HG03175 (cell line): ENCODE measurements around the gene NSMCE1.
"Not testable (repeated sequence)": the region's sequence is repeated elsewhere in the genome, so short reads cannot be mapped to it uniquely, and the experiment has no call there.

Experiments
- ATAC-seq: cut with Tn5 transposase; IDR thresholded peaks from one replicate; pipeline ENCODE4 v1.9.1; 2021; ENCODE audit warnings: mild to moderate bottlenecking, moderate library complexity; ENCODE audit not compliant: unreplicated experiment

Gene NSMCE1

GRCh38 chr16:27303256-27304100, 34.9 kb upstream of the NSMCE1 start:
- no peak for ATAC-seq

DNA sequence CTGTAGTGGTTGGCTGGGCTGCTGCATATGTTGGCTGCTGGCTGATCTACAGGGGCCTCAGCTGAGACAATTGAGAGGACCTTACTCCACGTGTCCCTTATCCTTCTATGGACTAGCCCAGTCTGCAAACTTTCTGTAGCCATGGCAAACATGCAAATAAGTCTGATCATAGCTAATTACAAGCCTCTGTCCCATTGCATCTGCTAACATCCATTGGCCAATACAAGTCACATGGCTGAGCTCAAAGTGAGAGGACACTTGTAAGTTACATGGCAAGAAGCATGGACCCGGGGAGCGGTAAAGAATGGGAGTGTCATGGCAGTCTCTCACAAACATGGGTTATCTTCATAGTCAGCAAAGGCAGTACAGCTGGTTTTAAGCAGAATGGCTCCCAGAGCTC, 33.6 kb upstream of the NSMCE1 start:
- ATAC-seq = no peak

GRCh38 chr16:27301236-27301861, 32.8 kb upstream of the NSMCE1 start:
- ATAC-seq = no peak

DNA sequence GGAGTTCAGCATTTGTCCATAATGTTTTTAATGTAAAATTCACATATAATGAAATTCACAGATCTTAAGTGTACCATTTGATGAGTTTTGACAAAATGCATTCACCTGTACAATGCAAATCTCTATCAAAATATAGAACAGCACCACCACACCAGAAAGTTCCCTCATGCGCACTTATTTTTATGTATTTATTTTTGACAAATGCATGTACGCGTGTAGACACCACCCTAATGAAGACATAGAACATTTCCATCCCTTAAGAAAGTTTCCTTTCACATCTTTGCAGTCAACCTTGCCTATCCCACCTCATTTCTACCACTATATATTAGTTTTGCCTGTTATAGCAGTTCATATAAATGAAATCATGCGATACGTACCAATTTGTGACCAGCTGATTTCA, 29.6 kb upstream of the NSMCE1 start:
- ATAC-seq = no peak

- ATAC-seq = no peak
Measured at GRCh38 chr16:27293343-27293742, 24.8 kb upstream of the NSMCE1 start.

DNA sequence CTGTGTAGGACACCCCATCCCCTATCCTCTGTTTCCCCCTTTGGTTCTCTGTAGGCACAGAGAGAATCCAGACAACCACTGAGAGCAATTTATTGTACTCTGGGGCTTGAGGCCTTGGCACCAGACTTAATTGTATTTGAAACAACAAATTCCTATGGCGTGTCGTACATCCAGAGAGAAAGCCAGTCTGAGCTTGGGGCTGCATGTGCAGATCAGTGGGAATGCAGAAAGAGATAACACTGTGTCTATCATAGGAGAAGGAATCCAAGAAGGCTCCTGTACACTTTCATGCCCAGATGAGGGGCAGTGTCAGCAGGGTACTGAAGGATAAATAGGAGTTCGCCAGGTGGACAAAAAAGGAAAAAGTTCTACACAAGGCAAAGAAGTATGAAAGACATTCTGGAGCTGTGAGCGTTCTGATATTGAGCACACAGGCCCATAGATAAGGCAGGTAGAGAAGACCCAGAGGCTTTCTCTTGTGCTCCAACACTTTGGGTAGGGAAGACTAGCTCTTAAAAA, 23.2 kb upstream of the NSMCE1 start:
- no peak for ATAC-seq

DNA sequence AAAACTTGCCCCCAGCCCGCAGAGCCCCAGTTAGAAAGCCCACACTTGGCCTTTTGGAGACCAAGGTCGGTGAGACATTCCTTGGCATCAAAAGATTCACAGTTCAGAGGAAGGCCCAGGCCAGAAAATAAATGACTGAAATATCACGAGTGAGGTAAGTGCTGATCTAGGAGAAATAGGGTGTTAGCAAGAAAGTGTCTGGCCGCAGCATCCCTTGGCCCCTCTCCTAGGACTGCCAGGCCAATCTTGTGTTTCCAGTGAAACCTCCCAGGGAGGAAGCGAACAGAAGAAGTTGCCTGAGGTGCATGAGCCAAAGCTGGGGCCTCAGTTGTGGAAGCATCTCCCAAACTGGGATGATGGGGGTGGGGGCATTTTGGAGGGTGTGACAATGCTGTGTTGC, 22.5 kb upstream of the NSMCE1 start:
- no peak for ATAC-seq

GRCh38 chr16:27290562-27290961, 22.0 kb upstream of the NSMCE1 start:
- no peak for ATAC-seq

- ATAC-seq = no peak
Measured at GRCh38 chr16:27289669-27290068, 21.1 kb upstream of the NSMCE1 start.

GRCh38 chr16:27288313-27288712, 19.7 kb upstream of the NSMCE1 start:
- ATAC-seq = not testable (repeated sequence)

DNA sequence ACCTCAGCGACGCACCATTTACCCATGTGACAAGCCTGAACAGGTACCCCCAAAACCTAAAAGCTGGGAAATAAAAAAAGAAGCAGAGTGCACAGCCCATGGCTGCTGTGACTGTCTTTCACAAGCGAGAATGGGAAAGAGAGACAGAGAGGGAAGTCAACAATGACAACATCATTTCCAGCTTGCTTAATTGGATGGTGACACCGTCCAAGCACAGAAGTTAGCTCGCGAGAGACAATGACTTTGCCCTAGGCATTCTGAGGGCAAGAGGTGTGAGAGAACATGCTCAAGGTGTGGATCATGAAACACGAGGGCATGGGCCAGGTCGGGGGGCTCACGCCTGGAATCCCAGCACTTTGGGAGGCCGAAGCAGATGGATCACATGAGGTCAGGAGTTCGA, 19.3 kb upstream of the NSMCE1 start:
- ATAC-seq = no peak

GRCh38 chr16:27287051-27287811, 18.7 kb upstream of the NSMCE1 start:
- ATAC-seq = no peak

DNA sequence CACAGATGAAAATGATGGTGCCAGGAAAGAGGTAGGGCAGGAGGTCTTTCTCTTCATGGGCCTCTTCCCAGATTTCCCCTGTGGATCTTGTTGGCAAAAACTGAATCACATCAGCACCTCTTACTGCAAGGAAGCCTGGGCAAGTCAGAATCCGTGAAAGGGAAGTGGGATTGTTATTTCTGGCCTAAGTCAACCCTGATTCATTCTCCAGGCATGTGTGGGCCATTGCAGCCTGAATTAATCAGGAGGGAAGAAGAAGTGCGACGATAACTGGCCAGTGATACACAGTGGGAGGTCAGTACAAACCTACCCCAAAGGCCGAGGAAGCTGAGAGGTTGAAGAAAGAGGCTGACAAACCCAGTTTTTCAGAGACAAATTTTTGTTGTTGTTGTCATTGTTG, 17.9 kb upstream of the NSMCE1 start:
- ATAC-seq = no peak

DNA sequence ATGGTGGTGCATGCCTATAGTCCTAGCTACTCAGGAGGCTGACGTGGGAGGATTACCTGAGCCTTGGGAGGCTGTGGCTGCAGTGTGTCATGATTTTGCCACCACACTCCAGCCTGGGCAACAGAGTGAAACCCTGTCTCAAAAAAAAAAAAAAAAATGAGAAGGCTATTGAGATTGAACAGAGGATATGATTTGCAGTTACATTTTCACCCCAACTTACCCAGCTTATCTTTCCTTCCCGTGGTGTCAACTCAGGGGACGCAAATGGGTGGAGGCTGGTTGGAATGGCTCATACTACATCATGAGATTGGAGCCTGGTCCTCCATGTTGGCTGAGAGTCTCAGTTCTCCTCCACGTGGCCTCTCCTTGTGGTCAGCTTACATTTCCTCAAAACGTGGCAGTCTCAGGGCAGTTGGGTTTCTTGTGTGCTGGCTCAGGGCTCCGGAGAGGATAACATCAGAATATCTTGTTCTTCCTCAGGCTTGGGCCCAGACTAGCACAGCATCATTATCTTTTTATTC, 17.2 kb upstream of the NSMCE1 start:
- ATAC-seq = no peak

DNA sequence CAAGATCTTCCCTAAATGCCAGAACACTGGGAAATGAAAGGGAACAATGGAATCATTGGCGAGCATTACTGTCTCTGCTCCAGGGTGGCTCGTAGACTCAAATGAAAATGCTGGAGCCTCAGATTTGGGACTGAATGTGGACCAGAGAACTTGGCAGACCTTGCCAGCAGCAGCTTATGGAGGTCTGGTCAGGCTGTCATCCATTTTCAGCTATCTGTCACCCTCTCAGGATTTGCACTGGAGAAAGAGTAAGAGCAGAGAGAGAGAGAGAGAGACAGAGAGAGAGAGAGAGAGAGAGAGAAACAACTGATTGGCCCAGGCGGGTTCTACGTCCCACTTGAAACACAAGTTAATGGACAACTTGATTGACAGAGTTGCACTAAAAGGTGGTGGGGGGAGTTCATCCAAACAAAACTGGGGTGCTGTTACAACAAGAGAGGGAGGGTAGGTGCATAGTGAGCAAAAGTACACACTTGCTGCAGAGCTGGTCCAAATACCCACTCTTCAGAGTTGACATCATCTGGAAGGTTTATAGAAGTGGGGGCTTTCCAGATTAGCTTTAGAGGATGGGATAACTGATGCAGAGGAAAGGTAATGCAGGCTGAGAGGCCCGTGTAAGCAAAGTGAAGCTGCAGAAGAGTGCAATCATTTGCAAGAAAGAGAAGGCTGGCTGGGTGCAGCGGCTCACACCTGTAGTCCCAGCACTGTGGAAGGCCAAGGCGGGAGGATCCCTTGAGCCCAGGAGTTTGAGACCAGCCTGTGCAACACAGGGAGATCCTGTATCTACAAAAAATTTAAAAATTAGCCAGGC, 16.5 kb upstream of the NSMCE1 start:
- no peak for ATAC-seq

GRCh38 chr16:27281243-27281642, 12.7 kb upstream of the NSMCE1 start:
- no peak for ATAC-seq

DNA sequence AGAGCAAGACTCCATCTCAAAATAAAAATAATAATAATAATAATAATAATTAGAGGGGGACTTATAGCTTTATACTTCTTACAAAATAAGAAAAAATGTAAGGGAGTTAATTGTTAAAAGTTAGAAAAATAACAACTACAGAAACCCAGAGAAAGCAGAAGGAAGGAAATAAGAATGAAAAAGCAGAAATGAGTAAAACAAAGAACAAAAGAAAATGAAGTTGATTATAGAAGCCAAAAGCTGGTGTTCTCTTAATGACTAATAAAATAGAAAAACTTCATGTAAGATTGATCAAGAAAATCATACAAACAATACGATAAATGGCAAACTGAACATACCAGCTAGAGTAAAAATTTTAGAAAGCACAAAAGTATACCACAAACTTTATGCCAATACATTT, 6.8 kb upstream of the NSMCE1 start:
- no peak for ATAC-seq

GRCh38 chr16:27274424-27274874, 5.9 kb upstream of the NSMCE1 start:
- not testable (repeated sequence) for ATAC-seq

DNA sequence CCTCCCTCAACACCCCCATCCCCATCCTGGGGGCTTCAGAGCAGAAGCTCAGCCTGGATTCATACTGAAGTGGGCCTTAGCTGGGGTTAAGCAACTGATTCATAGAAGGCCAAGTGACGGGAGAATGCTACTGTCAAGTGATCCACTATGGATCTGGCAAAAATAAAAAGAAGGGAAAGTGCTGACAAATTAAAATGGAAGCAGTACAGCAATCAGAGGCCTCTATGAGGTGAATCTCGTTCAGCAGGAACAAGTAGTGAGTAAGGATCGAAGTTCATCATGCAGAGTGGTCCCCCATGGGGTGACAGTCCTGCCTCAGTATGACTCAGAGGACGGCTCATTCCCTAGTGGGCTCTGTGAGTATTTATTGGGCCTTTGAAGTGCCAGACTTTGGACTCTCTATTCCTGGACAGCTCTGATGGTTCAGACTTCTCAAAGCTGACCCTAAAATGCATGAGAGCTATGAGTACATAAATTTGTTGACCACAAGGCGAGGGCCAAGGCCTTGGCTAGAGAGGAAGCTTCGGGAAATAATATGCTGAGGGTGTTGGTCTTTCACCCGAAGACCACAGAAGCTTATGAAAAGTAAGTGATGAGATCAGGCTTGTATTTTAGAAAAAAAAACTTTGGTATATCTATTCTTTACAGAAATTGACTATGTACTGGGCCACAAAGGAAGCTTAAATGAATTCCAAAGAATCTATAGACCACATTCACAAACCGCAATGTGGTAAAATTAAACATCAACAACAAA, 5.3 kb upstream of the NSMCE1 start:
- no peak for ATAC-seq

DNA sequence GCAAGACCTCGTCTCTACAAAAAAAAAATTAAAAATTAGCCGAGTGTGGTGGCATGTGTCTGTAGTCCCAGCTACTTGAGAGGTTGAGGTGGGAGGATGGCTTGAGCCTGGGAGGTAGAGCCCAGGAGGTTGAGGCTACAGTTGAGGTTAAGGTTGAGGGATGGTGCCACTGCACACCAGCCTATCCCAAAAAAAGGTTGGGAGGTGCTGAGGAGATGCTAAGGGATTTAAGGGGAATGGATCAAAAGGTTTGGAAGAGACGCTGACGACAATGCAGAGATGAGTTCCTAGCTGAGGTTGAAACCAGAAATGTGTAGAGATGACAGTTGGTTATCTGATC, 4.7 kb upstream of the NSMCE1 start:
- no peak for ATAC-seq
